Immature natural killer cell (primary cell): ENCODE data around the gene SULF2. TPM values are rescaled to one million over a fixed set of nuclear protein-coding genes. Genes with fewer than 3 reads are reported as not detected.
A peak's percentile ranks its signal among the peaks of the same experiment; 100 is the strongest.

Experiments used
- DNase-seq, 3 donors: peaks; one replicate each; pipeline ENCODE4 v3.0.0; 2022; ENCODE audit warnings: mixed read lengths in 1 of 3
- H3K27ac Mint-ChIP-seq, 6 donors: one replicate each; pipeline ENCODE4 v1.8.0; 2020; ENCODE audit warnings: mixed read lengths in 6 of 6, mild to moderate bottlenecking in 5 of 6, inconsistent platforms in 4 of 6, moderate library complexity in 3 of 6
- H3K27me3 Mint-ChIP-seq, 3 donors: one replicate each; pipeline ENCODE4 v1.8.0; 2020 to 2021; ENCODE audit warnings: low read depth in 3 of 3, mild to moderate bottlenecking in 3 of 3, mixed read lengths in 3 of 3, moderate library complexity in 3 of 3, inconsistent platforms in 1 of 3
- H3K36me3 Mint-ChIP-seq, 3 donors: one replicate each; pipeline ENCODE4 v1.8.0; 2020; ENCODE audit warnings: mixed read lengths in 3 of 3, inconsistent platforms in 2 of 3, mild to moderate bottlenecking in 2 of 3
- H3K4me1 Mint-ChIP-seq, 2 donors: one replicate each; pipeline ENCODE4 v1.8.0; 2020; ENCODE audit warnings: inconsistent platforms in 2 of 2, mild to moderate bottlenecking in 2 of 2, mixed read lengths in 2 of 2, moderate library complexity in 1 of 2
- H3K4me3 Mint-ChIP-seq, 5 donors: one replicate each; pipeline ENCODE4 v1.8.0; 2020; ENCODE audit warnings: mild to moderate bottlenecking in 5 of 5, mixed read lengths in 5 of 5, inconsistent platforms in 3 of 5, moderate library complexity in 3 of 5
- H3K9me3 Mint-ChIP-seq, 6 donors: one replicate each; pipeline ENCODE4 v1.8.0; 2020; ENCODE audit warnings: mild to moderate bottlenecking in 6 of 6, mixed read lengths in 6 of 6, inconsistent platforms in 4 of 6, moderate library complexity in 3 of 6
- polyA plus RNA-seq, 3 donors: library from polyadenylated mRNA; unstranded; fragments of 300-500 nt; fragmentation: Illumina TruSeq; gene quantifications; one replicate each; pipeline ENCODE4 v1.2.3, GENCODE V29; 2021

SULF2 gene
- polyA plus RNA-seq, 3 donors from 2014 or later, result 1.3 to 3.7 (median 3.0) TPM

DNA sequence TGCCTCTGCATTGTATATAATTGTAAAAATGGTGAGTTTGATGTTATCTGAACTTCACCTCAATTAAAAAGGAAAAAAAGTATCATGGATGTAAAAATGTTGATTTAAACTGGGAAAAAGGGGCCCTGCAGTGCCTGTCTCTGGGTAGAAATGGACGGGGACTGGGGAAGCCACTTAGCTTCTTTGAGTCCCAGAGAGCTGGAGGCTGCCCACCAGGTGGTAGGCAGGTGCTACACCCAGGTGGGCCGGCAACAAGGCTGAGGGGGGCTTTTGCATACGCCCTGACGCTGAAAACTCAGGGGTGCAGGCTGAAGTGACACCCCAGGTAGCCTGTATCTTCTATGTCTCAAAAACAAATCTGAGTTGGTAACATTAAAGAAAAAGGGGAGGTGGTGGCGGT is 118.2 kb downstream of the SULF2 start:
- no peaks in the 10 kb centered on the region for H3K36me3 Mint-ChIP-seq
- peaks cover 7 to 12% of the 10 kb centered on the region in 2 donors for H3K4me1 Mint-ChIP-seq
- H3K27me3 Mint-ChIP-seq, result peaks cover 4 to 13% (median 6%) of the 10 kb centered on the region in 3 donors
- DNase-seq, result no peak
- H3K9me3 Mint-ChIP-seq, result no peaks in the 10 kb centered on the region
- no peak overlapping the region for H3K4me3 Mint-ChIP-seq
- no peak overlapping the region for H3K27ac Mint-ChIP-seq

DNA sequence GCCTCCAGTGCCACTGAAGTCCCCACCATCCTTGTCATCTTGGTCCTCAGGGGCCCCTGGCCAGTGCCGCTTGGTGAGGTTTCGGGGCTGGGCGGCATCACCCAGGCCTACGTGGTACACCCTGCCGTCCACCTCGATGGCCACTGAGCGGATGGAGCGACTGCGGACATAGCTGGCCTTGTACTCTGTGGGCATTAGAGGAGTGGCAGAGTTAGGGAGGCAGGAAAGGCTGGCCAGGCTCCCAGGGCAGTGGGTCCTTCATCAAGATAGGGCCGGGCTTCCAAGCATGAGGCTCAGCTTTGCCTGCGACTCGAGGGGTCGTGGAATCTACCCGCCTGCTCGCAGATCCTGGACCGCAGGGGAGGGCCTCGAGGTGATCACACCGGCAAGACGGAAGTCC is 119.0 kb downstream of the SULF2 start:
- H3K27me3 Mint-ChIP-seq, result peaks cover 4 to 13% (median 6%) of the 10 kb centered on the region in 3 donors
- H3K27ac Mint-ChIP-seq, result peak overlapping the region in 1 of 6 donors; percentile 69
- H3K4me3 Mint-ChIP-seq, result no peak overlapping the region
- H3K36me3 Mint-ChIP-seq, result no peaks in the 10 kb centered on the region
- peaks cover 7 to 12% of the 10 kb centered on the region in 2 donors for H3K4me1 Mint-ChIP-seq
- no peak for DNase-seq
- H3K9me3 Mint-ChIP-seq, result no peaks in the 10 kb centered on the region

DNA sequence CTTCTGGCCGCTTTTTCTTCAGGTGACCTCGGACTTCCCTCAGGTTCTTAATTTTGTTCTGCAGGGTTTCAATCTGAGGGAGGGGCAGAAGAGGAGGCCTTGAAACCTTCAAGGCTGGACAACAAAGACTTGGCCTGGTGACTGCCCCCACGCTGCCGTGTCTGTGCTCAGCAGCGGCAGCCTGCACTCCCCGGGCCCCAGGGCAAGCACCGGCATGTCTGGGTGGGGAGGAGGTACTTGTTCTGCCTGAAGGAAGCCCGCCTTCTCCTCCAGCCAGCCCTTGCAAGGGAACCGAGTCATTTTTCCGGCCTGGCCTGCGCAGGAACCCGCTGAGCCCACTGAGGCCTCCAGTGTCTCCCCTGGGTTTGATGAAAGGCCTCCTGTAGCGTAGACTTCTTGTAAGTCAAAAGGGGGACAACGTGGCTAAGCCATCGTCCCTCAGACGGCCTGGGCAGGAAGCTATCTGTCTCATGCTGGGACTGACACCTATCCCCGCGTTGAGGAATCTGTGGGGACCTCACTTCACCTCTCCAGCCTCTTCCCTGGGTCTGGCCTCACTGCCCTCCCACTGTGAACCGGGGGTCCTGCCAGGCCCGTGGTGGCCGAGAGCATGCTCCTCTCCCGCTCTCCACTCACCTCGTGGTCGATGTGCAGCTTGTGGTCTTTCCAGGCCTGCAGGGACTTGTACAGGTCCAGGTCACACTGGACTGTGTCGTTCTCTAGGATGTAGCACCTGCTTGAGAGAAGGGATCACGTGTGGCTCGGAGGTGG is 119.9 kb downstream of the SULF2 start:
- H3K27me3 Mint-ChIP-seq, result peaks cover 4 to 15% (median 6%) of the 10 kb centered on the region in 3 donors
- H3K27ac Mint-ChIP-seq, result no peak overlapping the region
- H3K4me3 Mint-ChIP-seq, result no peak overlapping the region
- no peak for DNase-seq
- peaks cover 7 to 12% of the 10 kb centered on the region in 2 donors for H3K4me1 Mint-ChIP-seq
- no peaks in the 10 kb centered on the region for H3K9me3 Mint-ChIP-seq
- peaks cover 0 to 7% (median 0%) of the 10 kb centered on the region in 3 donors for H3K36me3 Mint-ChIP-seq

GRCh38 chr20:47664744-47665143 is 120.5 kb downstream of the SULF2 start:
- Mint-ChIP-seq H3K4me1 (peaks cover 7 to 12% of the 10 kb centered on the region in 2 donors), H3K36me3 (peaks cover 0 to 7% (median 0%) of the 10 kb centered on the region in 3 donors)

DNA sequence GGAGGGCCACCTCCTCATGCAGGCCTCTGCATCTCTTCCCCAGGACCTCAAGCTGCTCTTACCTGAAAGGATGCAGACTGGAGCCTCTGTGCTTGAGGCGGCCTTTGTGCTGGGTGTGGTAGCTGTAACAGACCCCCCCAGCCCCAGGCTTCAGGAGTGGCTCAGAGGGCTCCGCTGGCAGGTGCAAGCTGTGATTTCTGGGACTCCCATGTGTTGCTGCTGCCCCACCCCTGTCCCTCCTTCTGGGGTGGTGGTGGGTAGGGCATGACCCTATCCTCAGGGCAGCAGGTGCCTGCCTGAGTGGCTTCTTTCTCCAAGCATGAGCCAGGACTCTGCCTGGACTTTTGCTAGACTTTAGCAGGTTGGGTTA is 121.2 kb downstream of the SULF2 start:
- H3K4me1 Mint-ChIP-seq, result peaks cover 7 to 12% of the 10 kb centered on the region in 2 donors
- peaks cover 0 to 10% (median 0%) of the 10 kb centered on the region in 3 donors for H3K36me3 Mint-ChIP-seq
- no peaks in the 10 kb centered on the region for H3K9me3 Mint-ChIP-seq
- H3K27ac Mint-ChIP-seq, result no peak overlapping the region
- DNase-seq, result no peak
- peaks cover 4 to 10% (median 6%) of the 10 kb centered on the region in 3 donors for H3K27me3 Mint-ChIP-seq
- no peak overlapping the region for H3K4me3 Mint-ChIP-seq

More at GRCh38 chr20:47664744-47665143, 120.5 kb downstream of the SULF2 start:
- Mint-ChIP-seq H3K4me3 (no peak overlapping the region), H3K27ac (no peak overlapping the region), H3K9me3 (no peaks in the 10 kb centered on the region), H3K27me3 (peaks cover 4 to 13% (median 6%) of the 10 kb centered on the region in 3 donors)
- DNase-seq, result no peak

- DNase-seq, result peak; percentile 58 to 64 (median 60)
- H3K4me1 Mint-ChIP-seq, result peaks cover 7 to 12% of the 10 kb centered on the region in 2 donors
- no peak overlapping the region for H3K4me3 Mint-ChIP-seq
- H3K27me3 Mint-ChIP-seq, result peaks cover 4 to 6% (median 6%) of the 10 kb centered on the region in 3 donors
- no peak overlapping the region for H3K27ac Mint-ChIP-seq
- peaks cover 0 to 10% (median 0%) of the 10 kb centered on the region in 3 donors for H3K36me3 Mint-ChIP-seq
- H3K9me3 Mint-ChIP-seq, result no peaks in the 10 kb centered on the region
These were observed 121.8 kb downstream of the SULF2 start for GRCh38 chr20:47663354-47664067.

GRCh38 chr20:47662483-47663353 is 122.6 kb downstream of the SULF2 start:
- Mint-ChIP-seq H3K9me3 (no peaks in the 10 kb centered on the region), H3K36me3 (peaks cover 0 to 15% (median 0%) of the 10 kb centered on the region in 3 donors), H3K27me3 (peaks cover 4 to 6% (median 6%) of the 10 kb centered on the region in 3 donors), H3K4me1 (peaks cover 7 to 12% of the 10 kb centered on the region in 2 donors), H3K4me3 (no peak overlapping the region), H3K27ac (peak overlapping the region in 1 of 6 donors; percentile 22)
- no peak for DNase-seq

DNA sequence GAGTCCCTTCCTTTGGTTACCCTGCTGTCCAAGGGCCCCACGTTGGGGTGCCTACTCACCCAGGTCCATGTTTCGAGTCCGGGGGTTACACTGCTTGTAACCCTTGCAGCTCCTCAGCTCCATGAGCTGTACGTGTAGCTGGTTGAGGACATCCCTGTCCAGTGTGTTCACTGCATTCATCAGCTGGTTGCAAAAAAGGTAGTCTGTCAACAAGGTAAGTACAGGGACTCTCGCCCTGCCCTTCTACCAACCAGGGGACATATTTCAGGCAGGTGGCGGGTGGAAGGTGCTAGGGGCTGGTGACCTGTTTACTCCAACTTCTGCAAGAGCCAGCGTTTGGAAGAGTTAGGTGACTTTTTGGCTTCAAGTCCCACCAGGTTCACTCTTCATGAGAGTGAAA is 123.6 kb downstream of the SULF2 start:
- no peaks in the 10 kb centered on the region for H3K9me3 Mint-ChIP-seq
- H3K27ac Mint-ChIP-seq, result no peak overlapping the region
- peaks cover 0 to 15% (median 3%) of the 10 kb centered on the region in 3 donors for H3K36me3 Mint-ChIP-seq
- H3K4me1 Mint-ChIP-seq, result peaks cover 7 to 12% of the 10 kb centered on the region in 2 donors
- peaks cover 2 to 6% (median 4%) of the 10 kb centered on the region in 3 donors for H3K27me3 Mint-ChIP-seq
- DNase-seq, result no peak
- H3K4me3 Mint-ChIP-seq, result no peak overlapping the region

GRCh38 chr20:47660983-47661700 is 124.1 kb downstream of the SULF2 start:
- Mint-ChIP-seq H3K4me1 (peaks cover 7 to 12% of the 10 kb centered on the region in 2 donors), H3K27ac (peak overlapping the region in 1 of 6 donors; percentile 1), H3K27me3 (peaks cover 0 to 6% (median 4%) of the 10 kb centered on the region in 3 donors), H3K4me3 (no peak overlapping the region), H3K36me3 (peaks cover 0 to 18% (median 6%) of the 10 kb centered on the region in 3 donors), H3K9me3 (peaks cover 0 to under 1% (median 0%) of the 10 kb centered on the region in 6 donors)
- no peak for DNase-seq

DNA sequence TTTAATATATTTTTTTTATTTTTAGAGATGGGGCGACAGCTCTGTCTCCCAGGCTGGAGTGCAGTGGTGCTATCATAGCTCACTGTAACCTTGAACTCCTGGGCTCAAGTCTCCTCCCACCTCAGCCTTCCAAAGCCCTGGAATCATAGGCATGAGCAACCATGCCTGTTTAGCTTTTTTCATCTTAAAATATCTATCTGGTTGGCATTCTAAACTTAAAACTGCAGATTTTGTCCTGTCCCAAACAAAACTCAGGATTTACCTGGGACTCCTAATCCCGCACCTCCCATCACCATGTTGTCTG is 124.7 kb downstream of the SULF2 start:
- H3K27ac Mint-ChIP-seq, result no peak overlapping the region
- no peak for DNase-seq
- H3K9me3 Mint-ChIP-seq, result peaks cover 0 to 1% (median 0%) of the 10 kb centered on the region in 6 donors
- H3K4me1 Mint-ChIP-seq, result peaks cover 7 to 12% of the 10 kb centered on the region in 2 donors
- H3K4me3 Mint-ChIP-seq, result no peak overlapping the region
- peaks cover 0 to 6% (median 4%) of the 10 kb centered on the region in 3 donors for H3K27me3 Mint-ChIP-seq
- H3K36me3 Mint-ChIP-seq, result peaks cover 0 to 22% (median 6%) of the 10 kb centered on the region in 3 donors

DNA sequence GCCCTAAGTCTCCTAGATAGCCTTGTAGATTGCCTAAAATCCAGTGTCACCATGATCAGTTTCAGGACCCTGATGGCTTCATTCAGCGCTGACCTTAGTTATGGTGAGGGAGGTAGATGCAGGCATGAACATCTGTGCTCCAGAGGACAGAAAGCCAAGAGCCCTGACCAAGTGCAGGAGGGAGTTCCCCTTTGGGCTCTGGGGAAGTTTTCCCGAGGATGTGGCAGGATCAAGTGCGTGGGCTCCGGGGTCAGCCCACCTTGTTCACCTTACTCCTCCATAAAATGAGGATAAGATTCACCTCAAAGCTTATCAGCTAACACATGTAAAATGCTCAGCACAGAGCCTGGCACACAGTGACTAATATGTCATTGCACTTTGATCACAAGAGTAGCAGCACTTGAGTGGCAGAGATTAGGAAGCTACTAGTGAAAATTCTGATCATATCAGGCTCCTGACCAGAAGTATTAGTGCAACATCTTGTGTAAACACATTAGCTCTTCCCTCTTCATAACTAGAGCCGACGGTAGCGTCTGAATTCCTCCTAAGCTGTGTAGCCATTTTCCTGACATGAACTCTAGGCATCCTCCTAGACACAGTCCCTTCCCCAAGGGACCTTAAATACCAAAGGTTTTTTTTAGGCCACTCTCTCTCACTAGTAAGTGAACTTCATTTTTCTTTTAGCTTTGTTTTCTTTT is 125.2 kb downstream of the SULF2 start:
- Mint-ChIP-seq H3K36me3 (peaks cover 0 to 22% (median 6%) of the 10 kb centered on the region in 3 donors), H3K4me1 (peaks cover 7 to 12% of the 10 kb centered on the region in 2 donors), H3K9me3 (peaks cover 0 to 1% (median 0%) of the 10 kb centered on the region in 6 donors), H3K27ac (no peak overlapping the region), H3K27me3 (peaks cover 0 to 6% (median 4%) of the 10 kb centered on the region in 3 donors), H3K4me3 (no peak overlapping the region)
- DNase-seq, result no peak

DNA sequence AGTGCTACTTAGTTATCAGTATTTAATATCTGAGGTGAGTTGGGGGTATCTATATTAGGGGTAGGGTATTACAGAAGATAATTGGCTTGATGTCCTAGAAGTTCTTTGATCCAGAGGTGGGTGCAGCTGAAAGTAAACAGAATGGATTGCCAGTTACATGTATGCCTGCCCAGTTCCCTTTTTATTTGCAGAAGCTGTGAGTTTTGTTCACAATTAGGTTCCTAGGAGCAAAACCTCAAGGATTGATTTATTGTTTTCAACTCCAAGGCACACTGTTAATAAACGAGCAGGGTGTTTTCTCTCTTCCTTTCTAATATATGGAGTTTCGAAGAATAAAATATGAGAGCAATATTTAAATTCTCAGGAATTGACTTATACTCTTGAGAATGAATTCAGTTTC is 129.0 kb downstream of the SULF2 start:
- Mint-ChIP-seq H3K36me3 (peaks cover 11 to 44% (median 13%) of the 10 kb centered on the region in 3 donors), H3K27ac (no peak overlapping the region), H3K4me1 (no peaks in the 10 kb centered on the region), H3K27me3 (peaks cover 0 to 3% (median 0%) of the 10 kb centered on the region in 3 donors), H3K4me3 (no peak overlapping the region), H3K9me3 (peaks cover 0 to 1% (median 0%) of the 10 kb centered on the region in 6 donors)
- DNase-seq, result no peak
